Fibroblast of villous mesenchyme (primary cell): Measurements from ENCODE around the gene HS2ST1. TPM values are rescaled to one million over a fixed set of nuclear protein-coding genes. Genes with fewer than 3 reads are reported as not detected.

ENCODE experiments used
- DNase-seq: peaks from one replicate; pipeline ENCODE4 v3.0.0-alpha.2; 2010; ENCODE audit warnings: low read depth
- H3K4me3 ChIP-seq: 2 replicates; pipeline ENCODE4 v1.5.1; 2011; ENCODE audit warnings: low read depth, mild to moderate bottlenecking, low read length
- total RNA-seq: library from RNA; depleted of rRNA; stranded (reverse); fragments of >200 nt; gene quantifications from 2 replicates; pipeline ENCODE4 v1.2.3, GENCODE V29; 2012
- TF ChIP-seq, protein P1 (sequence below): IDR thresholded peaks from 2 replicates; pipeline ENCODE4 v1.5.1; 2012; ENCODE audit warnings: low read depth, mild to moderate bottlenecking, low read length; ENCODE audit not compliant: insufficient read depth

Gene HS2ST1
- total RNA-seq, 1 donor, result 18.6 TPM

- H3K4me3 ChIP-seq, result no peak overlapping the region
- TF ChIP-seq, protein P1, sequence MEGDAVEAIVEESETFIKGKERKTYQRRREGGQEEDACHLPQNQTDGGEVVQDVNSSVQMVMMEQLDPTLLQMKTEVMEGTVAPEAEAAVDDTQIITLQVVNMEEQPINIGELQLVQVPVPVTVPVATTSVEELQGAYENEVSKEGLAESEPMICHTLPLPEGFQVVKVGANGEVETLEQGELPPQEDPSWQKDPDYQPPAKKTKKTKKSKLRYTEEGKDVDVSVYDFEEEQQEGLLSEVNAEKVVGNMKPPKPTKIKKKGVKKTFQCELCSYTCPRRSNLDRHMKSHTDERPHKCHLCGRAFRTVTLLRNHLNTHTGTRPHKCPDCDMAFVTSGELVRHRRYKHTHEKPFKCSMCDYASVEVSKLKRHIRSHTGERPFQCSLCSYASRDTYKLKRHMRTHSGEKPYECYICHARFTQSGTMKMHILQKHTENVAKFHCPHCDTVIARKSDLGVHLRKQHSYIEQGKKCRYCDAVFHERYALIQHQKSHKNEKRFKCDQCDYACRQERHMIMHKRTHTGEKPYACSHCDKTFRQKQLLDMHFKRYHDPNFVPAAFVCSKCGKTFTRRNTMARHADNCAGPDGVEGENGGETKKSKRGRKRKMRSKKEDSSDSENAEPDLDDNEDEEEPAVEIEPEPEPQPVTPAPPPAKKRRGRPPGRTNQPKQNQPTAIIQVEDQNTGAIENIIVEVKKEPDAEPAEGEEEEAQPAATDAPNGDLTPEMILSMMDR, result no peak
- DNase-seq, result no peak
Measured at GRCh38 chr1:87135329-87135712, 220.9 kb downstream of the HS2ST1 start.

DNA sequence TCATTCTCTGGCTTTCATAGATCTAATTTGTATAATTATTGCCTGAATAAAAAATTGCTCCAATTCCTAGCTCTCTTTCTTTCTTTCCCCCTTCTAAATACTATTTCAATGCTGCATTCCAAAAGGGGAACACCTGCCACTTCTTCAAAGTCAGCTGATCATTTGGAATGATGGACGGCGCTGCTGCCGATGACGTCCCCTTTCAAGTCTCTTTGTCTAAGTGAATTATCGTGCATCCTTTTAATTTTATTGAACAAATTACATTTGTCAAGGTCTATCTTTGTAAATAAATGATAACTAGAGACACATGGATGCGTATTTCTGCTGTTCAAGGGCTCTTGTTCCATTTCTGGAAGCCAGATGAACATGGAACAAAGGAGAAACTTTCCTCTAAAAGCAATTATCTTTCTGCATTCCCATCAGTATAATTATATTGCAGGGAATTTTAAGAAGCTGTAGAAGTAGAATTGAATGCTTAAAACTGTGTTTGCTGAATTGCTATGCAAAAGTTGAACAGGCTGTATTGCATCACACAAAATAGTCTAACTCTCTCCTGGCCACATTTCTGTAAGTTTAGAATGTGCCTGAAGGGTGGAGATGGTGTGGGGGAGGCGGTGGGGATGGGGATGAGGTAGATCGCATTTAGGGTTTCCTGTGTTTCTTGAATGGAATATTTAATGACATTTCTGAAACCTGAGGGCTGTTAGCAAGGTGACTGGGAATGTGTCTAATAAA lies 222.3 kb downstream of the HS2ST1 start:
- DNase-seq, result no peak
- H3K4me3 ChIP-seq, result no peak overlapping the region
- TF ChIP-seq, protein P1, result no peak

DNA sequence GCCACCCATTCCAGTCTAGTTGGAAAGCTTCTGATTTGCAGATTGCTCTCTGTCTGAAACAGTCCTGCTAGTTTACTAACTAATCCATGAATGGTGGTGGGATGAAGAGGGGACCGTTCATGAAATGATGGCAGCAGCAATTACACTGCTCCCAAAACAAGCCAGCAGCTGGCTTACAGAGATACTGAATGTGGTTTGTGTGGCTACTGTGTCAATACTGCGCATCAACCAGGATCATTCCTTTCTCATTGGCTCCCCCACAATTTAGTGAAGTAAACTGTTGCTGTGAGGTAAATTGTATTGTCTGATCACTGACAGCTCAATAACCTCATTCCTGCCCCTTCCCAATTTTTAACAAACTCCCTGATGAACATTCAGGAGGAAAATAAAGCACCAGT lies 222.9 kb downstream of the HS2ST1 start:
- H3K4me3 ChIP-seq, result no peak overlapping the region
- DNase-seq, result no peak
- TF ChIP-seq, protein P1, result no peak

DNA sequence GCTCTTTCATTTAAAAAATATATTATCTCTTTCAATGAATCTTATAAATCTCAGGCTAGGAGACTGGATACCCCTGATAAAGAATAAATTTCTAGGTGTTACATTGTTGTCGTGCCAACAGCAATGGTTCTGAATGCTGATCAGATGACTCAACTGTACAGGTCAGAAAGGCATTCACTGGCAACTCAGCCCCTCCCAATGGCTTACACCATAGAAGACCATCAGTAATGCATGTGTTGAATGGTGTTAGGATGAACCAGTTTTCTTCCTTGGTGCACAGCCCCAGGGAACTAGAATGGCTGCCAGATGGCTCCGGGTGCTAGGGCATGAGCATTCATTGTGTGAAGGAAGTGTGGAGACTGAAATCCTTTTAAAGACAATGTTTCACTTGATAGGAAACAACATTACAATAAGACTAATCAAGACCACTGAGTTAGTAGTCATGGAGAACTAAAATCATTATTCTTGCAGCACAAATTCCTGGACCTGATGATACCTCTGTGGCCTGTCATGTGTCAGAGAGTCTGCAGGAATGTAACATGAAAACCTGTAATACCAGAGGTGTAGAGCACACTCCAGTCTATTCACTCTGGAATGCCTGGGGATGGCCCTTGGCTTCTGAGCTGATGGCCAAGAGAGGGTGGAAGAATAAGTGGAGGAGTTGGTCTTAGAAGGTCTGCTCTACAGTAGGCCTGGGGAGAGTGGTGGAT lies 226.6 kb downstream of the HS2ST1 start:
- no peak overlapping the region for H3K4me3 ChIP-seq
- TF ChIP-seq, protein P1, result no peak
- no peak for DNase-seq

DNA sequence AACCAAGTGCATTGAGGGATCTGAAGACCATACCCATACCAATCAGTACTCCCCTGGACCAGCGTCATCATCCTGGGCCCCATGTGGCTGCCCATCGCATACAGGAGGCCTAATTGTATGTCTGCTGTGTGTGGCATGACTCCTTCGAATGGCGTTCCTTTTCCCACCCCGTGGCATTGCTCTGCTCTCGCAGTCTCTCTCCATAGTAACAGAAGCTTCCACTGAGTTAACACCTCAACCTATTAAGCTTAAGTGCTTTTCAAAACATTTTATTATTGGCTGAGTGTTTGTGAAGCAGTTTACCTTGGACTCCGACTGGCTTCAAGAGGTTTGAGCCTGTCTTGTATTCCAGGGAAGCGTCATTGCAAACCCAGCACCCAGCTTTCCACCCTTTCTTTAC lies 227.1 kb downstream of the HS2ST1 start:
- TF ChIP-seq, protein P1, result no peak
- H3K4me3 ChIP-seq, result no peak overlapping the region
- DNase-seq, result no peak

DNA sequence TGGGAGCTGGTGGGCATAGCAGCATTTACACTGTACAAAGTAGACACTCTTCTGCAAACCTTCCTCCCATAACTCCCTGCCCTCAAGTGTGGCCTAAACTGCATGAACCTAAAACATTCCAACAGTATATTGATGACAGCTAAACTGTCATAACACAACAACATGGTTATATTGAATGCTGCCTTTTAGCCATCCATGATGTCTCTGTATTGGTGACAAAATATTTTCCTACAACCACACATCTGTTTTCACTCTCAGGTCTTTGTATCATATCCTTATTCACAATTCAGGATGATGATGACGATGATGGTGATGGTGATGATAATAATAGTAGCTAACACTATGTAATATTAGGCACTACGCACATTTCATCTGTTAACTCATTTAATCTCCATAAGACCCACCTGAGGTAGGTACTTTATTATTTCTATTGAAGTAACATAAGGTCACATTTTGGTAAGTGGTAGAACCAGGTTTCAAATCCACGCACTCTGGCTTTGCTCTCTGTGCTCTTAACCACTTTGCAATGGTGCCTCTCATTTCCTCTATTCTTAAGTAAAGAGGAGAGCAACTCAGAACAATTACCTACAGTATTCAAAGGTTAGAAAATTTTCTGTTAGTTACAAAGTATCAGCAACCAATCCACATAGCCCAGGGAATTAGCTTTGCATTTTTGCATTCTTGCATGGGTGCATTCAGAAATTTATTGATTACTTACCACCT lies 229.1 kb downstream of the HS2ST1 start:
- TF ChIP-seq, protein P1, result no peak
- DNase-seq, result no peak
- no peak overlapping the region for H3K4me3 ChIP-seq
